ENCODE measurements around the gene B3GNT8.
"Not testable (repeated sequence)": the region's sequence is repeated elsewhere in the genome, so short reads cannot be mapped to it uniquely, and the experiment has no call there.

Gene B3GNT8

DNA sequence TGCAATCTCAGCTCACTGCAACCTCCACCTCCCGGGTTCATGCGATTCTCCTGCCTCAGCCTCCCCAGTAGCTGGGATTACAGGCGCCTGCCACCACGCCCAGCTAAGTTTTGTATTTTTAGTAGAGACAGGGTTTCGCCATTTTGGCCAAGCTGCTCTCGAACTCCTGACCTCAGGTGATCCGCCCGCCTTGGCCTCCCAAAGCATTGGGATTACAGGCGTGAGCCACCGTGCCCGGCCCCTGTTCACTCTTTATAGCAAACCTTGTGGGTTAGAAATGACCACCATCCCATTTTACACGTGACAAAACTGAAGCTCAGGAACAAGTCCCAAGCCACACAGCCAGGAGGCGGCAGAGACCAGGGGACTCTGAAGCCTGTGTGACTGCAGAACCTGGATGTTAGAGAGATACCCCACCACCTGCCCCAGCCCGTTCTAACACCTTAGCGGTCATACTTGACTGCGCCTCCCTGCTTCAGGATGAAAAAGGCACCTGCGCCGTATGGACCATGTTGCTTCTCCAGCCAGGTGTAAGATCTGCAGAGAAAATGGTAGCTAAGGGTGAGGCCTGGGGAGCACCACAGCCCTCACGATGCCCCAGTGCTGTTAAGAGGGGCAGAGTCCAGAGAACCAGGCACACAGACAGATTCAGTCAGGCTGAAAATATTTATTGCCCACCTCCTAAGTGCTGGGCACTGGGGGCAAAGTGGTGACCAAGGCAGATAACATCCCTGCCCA, 8.9 kb upstream of the B3GNT8 start:
- no peak for DNase-seq

DNA sequence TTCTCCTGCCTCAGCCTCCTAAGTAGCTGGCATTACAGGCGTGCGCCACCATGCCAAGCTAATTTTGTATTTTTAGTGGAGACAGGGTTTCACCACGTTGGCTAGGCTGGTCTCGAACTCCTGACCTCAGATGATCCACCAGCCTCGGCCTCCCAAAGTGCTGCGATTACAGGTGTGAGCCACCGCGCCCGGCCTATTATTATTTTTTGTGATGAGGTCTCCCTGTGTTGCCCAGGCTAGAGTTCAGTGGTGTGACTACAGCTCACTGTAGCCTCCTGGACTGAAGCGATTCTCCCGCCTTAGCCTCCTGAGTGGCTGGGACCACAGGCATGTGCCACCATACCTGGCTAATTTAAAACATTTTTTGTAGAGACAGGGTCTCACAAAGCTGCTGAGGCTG, 8.2 kb upstream of the B3GNT8 start:
- DNase-seq = not testable (repeated sequence)

DNA sequence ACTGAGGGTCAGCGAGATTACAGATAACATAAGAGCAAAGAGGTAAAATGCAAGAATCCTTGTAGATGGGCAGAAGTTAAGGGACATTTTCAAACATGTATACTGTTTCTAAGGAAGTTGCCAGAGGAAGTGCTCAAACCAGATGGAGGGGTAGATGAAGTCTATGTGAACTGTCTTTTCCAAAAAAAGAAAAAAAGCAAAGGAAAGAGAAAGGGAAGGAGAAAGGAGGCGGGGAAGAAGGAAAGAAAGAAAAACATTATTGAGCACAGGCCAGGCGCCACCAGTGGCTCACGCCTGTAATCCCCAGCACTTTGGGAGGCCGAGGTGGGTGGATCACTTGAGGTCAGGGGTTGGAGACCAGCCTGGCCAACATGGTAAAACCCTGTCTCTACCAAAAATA, 7.3 kb upstream of the B3GNT8 start:
- no peak for DNase-seq

DNA sequence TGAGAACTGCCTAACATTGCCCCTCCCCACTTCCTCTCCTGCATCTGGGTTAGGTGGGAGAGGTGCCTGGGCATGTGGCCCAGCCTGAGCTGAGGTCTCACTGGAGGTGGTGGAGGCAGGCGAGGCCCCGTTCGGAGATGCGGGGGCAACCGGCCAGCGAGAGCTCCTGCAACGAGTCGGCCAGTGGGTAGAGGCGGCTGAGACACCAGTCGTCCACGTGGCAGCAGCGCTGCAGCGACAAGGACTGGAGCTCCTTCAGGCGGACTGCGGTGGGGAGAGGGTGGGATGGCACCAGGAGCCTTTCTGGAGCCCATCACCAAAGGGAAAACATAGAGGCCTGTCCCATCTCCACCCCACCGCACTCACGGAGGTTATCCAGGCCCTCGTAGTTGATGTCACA, 6.0 kb upstream of the B3GNT8 start:
- no peak for DNase-seq

DNA sequence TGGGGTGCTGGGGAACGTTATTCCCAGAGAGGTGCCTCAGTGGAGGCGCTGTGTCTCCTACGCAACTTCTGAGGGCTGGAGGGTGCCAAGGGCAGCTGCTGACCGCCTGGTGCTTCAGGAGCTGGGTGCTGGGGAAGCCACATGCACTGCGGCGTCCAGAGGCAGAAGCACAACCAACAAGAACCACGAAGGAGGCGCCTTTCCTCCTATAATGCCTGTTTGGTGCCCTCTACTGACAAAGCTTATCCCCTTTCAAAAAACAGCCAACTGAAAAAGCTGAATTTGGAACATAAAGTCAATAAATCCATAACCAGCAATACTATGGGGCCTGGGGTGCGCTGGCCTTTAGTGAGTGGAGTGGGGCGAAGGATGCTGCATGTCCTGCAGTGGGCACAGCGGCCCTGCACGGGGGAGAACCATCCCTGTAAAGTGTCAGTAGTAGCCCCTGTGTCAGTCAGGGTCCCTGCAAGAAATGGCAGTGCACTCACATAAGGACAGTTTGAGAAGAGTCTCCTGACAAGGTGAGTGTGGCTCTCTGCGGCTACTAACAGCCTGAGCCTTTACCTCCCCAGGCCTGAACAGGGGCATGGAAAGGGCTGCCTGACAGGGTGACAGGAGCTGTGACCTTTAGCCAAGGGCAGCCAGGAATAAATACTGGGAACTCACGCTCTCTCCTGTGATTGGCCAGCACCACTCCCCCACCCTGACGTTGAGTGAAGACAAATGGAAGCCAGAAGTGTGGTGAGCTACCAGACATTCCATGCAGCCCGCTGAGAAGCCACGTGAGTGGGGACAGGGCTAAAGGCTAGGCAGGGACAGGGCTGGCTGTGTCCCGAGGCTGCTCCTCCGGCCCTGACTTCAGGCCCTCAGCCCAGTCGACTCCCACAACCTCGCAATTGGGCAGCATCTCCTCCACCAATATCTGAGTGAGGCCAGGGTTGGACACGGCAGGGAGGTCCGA, 4.5 kb upstream of the B3GNT8 start:
- peak; percentile 38 for DNase-seq

DNA sequence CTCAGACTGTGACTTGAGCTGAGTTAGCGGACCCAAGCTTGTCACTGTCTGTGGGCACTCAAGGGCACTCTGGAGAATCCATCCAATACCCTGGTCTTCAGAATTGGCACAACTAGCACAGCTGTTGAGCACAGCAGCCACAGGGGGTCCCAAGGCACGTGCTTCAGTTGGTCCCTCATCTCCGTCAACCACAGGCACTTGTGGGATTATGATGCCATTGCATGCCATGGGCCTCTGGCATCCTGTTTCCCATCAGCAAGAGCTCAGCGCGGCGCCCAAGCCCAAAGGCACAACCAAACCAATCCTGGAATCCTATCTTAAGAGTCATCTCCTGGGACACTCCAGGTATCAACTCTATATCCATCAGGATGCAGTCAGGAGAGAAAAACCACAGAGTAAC, 3.7 kb upstream of the B3GNT8 start:
- peak; percentile 39 for DNase-seq

DNA sequence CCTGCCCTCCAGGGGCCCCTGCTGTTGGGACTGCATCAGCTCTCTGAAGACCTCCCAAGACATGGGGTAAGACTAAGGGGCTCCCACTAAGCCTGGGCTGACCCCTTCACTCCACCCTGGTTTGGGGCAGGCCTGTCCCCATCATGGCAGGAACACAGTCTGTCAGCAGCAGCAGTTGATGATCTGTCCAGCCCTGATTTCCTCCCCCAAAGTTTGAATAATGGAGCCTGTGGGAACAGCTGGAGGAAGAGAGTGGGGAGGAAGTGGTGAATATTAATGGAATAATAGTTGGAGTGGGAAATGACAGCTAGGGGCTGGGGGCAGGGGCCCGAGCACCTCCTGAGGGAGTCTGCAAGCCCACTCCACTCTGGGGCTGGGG, 1.3 kb upstream of the B3GNT8 start:
- no peak for DNase-seq

DNA sequence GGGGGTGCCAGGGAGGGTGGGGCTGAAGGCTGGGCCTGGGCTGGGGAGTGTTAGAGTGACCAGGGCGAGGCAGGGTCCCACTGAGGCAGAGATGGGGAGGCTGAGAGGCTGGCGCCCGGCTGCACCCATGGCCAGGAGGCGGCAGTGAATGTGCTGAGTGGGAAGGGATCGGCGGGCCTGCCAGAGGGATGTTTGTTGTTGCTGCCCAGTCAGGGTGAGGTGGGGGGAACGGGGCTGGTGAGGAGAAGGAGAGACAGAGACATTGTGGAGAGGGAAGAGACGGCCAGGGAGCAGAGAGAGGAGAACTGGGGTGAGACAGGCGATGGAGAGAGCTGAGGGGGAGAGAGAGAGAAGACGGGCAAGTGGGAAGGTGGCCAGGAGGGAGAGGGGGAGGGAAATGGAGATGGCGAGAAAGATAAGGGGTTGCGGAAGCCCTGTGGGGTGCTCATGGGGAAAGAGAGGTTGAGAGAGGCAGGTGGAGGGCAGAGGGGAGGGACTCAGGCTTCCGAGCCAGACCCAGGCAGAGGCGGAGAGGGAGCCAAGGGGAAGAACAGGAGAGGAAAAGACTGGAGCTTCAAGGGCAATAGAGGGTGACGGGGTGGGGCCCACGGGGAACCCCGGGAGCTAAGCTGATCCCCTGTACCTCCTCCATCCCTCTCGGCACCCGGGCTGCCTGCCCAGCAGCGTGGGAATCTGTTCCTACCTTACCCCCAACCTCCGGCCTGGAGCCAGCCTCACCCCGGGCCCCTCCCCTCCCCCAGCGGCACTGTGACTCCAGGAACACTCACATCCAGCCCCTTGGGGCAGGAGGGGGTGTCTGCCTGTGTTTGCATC, 690 bp upstream of the B3GNT8 start:
- DNase-seq = no peak

DNA sequence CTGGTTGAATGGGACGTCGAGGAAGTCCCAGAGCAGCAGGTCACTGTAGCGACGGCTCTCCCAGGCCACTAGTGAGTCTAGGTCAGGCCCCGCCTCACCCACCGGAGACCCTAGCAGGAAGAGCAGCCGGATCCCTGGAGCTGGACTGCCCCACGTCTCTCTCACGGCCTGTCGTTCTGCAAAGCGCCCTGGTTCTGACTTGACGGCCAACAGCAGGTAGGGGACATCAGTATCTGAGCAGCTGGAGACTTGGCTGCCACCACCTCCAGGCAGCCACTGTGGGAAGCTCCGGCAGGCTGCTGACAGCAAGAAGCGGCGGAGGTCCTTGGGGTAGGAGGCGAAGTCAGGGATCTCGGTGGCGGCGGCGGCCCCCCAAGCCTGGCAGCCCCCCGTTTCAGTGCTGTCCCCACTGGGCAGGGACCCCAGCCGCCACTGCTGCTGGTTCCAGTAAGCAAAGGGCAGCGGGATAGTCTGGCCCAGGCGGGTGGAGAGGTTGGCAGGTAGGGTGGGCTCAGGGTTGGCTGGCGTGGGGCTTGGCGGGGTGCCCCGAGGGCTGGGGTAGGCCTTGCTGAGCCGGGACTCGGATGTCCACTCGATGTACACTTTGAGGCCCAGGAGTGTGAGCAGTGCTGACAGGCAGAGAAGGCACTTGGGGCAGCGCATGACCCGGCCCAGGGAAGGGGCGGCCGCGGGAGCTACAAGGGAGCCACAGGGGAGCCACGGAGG, 895 bp downstream of the B3GNT8 start:
- no peak for DNase-seq

DNA sequence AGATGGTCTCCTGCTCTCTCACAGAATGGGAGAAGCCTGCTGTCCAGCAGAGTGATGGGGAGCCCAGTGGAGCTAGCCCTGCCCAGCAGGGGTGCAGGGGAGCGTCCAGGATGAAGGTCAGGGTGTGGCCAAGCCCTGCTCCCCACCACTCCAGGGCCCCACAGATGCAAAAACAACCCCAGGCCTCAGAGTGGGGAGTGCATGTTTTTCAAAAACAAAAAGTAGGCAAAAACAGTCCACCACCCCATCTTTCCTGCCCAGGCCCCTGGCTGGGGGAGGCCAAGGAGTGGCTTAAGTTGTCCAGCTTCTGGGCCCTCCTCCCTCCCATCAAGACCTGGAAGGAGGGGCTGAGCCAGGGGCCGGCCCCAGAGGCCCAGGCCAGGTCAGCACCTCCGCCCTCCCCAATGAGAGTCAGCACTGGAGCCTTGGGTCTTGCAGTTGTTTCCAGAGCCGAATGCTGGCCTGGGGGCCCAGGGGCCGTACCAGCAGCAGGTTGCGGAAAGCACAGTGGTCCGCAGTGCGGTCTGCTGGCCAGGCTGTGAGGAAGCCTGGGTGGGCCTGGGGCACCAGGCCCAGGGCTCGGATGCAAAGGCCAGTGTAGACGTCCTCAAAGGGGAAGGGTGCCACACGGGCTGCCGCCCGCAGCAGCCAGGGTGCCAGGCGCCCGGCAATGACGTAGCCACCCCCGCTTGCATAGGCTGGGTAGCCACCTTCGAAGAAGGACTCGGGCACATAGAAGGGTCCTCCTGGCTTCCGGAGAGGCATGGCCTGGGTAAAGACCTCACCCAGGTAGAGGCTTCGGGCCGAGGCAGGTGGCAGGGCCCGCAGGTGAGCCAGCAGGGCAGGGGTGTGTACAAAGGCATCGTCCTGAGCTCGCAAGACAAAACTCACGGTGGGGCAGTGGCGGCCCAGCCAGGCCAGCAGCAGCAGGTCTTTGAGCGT, 1.7 kb downstream of the B3GNT8 start:
- DNase-seq = no peak

DNA sequence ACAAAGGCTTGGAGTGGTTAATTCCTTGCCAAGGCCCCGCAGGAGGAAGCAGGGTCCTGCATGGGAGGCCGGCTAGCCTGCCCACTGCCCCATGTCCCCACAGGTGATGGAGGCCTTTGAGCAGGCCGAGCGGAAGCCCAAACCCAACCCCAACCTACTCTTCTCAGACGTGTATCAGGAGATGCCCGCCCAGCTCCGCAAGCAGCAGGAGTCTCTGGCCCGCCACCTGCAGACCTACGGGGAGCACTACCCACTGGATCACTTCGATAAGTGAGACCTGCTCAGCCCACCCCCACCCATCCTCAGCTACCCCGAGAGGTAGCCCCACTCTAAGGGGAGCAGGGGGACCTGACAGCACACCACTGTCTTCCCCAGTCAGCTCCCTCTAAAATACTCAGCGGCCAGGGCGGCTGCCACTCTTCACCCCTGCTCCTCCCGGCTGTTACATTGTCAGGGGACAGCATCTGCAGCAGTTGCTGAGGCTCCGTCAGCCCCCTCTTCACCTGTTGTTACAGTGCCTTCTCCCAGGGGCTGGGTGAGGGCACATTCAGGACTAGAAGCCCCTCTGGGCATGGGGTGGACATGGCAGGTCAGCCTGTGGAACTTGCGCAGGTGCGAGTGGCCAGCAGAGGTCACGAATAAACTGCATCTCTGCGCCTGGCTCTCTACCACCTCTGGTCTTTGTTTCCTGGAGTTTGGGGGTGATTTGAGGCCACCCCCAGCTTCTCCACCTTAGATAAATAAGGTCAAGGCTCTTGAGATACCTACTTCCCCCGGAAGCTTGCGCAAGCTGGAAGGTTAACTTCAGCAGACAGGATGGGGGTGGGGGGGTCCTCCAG, 2.6 kb downstream of the B3GNT8 start:
- no peak for DNase-seq

DNA sequence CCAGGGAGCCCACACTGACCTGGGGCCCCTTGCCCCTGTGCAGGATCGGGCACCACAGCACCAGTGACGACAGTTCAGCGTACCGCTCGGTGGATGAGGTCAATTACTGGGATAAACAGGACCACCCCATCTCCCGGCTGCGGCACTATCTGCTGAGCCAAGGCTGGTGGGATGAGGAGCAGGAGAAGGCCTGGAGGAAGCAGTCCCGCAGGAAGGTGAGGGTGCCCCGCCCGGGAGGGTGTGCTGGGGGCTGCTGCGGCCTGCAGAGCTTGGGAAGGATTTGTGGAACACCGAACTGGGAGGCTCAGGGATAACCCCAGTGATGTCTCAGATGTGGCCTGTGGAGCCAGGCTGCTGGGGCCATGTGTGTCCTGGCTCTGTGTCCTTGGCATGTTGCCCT, 4.2 kb downstream of the B3GNT8 start:
- no peak for DNase-seq

DNA sequence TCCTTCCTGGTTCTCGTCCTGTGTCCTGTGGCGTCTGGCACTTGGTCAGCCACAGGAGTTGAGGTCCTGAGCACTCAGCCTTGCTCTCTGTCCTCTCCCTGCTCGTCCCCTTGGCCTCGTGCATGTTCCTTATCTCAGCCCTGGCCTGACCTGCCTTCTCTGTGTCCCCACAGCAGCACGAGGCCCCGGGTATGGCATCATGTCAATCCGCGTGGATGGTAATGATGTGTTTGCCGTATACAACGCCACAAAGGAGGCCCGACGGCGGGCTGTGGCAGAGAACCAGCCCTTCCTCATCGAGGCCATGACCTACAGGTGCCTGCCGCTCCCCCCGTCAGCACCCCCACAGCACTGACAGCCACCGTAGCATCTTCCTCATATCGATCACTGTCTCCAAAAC, 4.7 kb downstream of the B3GNT8 start:
- no peak for DNase-seq

DNA sequence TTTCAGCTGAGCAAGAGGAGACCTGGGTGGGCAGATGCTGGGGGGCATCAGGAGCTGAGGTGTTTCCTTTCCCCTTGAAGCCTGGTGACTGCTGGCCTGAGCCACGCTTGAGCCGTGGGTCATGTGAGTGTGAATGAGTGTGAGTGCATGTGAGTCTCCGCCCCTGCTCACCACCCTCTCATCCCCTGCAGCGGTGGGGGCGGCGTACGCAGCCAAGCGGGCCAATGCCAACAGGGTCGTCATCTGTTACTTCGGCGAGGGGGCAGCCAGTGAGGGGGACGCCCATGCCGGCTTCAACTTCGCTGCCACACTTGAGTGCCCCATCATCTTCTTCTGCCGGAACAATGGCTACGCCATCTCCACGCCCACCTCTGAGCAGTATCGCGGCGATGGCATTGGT, 5.2 kb downstream of the B3GNT8 start:
- DNase-seq = no peak

DNA sequence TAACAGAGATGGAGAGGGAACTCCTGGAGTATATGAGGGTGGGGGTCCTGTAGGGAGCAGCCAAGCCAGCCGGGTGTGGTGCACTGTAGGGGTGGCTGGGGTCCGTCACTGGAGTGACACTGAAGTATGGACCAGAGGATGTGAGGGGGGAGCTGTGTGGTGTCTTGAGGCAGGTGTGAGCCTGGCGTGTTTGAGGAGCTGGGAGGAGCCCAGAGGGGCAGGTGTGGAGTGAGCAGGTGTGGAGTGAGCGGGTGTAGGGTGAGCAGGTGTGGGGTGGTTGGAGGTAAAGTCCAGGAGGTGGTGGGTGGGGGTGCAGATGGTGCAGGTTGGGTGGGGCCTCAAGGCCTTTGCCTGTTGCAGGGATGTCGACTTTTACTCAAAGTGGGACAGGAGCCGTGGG, 5.9 kb downstream of the B3GNT8 start:
- DNase-seq = no peak

DNA sequence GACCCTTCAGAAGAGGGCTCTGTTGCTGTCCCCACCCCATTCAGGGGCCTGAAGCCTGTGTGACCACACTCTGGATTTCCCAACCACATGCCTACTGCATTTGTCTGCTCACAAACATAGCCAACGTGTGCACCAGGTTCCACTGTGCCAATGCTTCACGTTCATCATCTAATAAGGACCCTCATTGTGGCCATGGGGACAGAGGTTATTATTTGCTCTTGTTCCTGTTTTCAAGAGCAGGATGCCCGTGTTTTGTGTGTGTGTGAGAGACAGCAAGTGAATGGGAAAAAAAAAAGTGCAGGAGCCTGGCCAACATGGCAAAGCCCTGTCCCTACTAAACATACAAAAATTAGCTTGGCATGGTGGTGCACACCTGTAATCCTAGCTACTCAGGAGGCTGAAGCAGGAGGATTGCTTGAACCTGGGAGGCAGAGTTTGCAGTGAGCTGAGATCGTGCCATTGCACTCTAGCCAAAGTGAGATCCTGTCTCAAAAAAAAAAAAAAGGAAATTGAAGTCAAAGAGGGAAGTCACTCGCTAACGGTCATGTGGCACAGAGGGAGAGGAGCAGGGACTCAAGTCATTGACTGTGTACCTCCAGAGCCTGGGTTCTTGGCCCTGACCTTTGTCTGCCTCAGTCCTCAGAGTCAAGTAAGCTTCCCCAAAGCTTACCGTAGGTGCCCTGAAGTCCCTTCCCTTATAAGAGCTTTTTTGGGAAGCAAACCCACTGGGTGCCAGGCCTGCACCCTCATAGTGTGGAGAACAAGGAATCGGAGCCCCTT, 6.9 kb downstream of the B3GNT8 start:
- DNase-seq = no peak

DNA sequence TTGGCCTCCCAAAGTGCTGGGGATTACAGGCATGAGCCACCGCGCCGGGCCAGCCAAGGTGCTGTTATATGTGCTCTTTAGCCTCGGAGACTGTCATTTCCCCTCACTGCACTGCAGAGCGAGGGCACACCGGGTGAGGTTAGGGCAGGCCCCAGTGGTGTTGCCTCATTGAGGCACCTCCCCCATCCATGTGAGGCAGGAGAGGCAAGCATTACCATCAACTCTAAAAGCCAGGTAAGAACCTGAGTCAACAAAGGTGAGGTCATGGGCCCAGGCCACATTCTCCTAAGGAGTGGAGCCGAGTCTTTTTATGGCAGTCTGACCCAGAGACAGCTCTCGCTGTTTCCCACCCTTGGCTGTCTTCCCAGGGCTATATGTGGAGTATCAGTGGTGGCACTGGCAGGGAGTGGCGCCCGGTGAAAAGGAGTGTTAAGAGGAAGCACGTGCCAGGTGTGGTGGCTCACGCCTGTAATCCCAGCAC, 10.9 kb downstream of the B3GNT8 start:
- DNase-seq = no peak

DNA sequence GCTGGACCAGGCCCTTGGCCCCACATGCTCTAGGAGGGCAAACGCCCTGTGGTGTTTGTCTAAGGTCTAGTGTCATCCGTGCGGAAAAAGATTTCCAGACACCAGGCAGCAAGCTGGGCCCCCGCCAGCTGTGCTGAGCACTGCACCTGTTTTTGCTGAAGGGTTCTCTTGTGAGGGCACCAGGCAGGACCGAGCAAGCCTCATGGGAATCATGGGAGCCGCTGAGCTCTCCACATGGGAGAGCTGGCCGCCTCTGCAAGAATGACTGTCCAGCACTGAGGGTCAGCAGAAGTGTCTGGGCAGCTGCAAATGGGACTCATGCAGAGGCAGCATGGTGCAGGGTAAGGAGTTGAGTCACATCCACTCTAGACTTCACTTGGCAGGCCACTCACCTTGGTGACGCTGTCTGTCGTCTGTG, 12.0 kb downstream of the B3GNT8 start:
- DNase-seq = no peak

DNA sequence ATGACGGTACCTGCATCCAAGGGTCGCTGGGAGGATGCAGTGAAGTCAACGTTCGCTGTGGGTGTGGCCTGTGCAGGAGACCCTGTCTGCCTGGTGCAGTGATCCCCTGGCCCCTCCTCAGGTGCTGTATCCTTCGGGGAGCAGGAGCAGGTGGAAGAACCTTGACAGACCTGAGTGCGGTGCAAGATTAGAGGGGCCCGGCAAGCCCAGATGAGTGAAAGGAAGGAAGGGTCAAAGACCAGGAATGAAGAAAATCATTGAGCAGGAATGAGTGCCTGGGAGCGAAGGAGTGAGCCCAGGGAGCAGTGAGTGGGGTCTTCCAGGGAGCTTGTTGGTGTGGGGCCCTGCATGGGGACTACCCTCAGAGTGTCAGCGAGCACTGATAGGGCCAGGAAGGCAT, 12.7 kb downstream of the B3GNT8 start:
- DNase-seq = no peak

All from fibroblast of skin of scalp (primary cell).